ENCODE measurements around the gene CLCN1.

CLCN1 gene

GRCh38 chr7:143358626-143359025 lies 42.7 kb downstream of the CLCN1 start:
- Histone ChIP-seq H3K4me1 (ENCODE audit: insufficient read depth, low read length) (no peaks in the 10 kb centered on the region; the same call in 1 of the 2 replicates), H3K36me3 (ENCODE audit: insufficient read depth, low read length) (peaks cover 2% of the 10 kb centered on the region; the same call in 1 of the 2 replicates), H3K9me3 (ENCODE audit: control insufficient read depth, insufficient read depth, low read length) (no peaks in the 10 kb centered on the region), H3K9ac (ENCODE audit: low read depth, low read length) (no peak overlapping the region)

DNA sequence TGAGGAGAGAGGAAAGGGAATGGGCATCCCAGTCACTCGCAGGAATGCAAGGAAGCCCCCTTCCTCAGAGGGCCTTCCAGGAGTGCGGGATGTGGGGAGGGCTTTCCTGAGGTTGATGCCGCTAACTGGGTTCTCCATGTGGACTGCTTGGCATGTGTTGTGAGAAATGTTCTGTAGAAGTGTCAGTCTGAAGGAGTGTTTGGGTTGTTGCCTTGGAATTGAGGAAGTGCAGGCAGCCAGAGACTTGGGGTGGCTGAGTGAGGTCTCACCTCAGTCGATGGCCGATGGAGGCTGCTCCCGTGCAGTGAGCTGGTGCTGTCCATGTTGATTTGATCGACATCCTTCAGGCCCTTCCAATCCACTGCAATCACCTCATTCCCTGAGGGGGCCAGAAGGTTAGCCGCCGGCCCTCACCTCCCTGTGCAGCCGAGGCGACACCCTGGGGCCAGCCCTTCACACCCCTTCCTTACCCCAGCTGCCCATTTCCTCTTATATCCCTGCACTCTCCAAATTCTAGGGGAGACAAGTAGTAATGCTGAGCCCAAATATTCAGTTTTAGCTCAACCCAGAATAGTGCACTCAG lies 44.0 kb downstream of the CLCN1 start:
- Histone ChIP-seq H3K9me3 (ENCODE audit: control insufficient read depth, insufficient read depth, low read length) (no peaks in the 10 kb centered on the region), H3K36me3 (ENCODE audit: insufficient read depth, low read length) (peaks cover 2% of the 10 kb centered on the region; the same call in 1 of the 2 replicates), H3K4me1 (ENCODE audit: insufficient read depth, low read length) (no peaks in the 10 kb centered on the region; the same call in 1 of the 2 replicates), H3K9ac (ENCODE audit: low read depth, low read length) (no peak overlapping the region)

- peaks cover 2% of the 10 kb centered on the region; the same call in 1 of the 2 replicates for H3K36me3 ChIP-seq (ENCODE audit: insufficient read depth, low read length)
- H3K9me3 ChIP-seq (ENCODE audit: control insufficient read depth, insufficient read depth, low read length), result no peaks in the 10 kb centered on the region
- peak overlapping the region; percentile 84 for H3K9ac ChIP-seq (ENCODE audit: low read depth, low read length)
- no peaks in the 10 kb centered on the region; the same call in 1 of the 2 replicates for H3K4me1 ChIP-seq (ENCODE audit: insufficient read depth, low read length)
Observed at GRCh38 chr7:143360788-143361551, 45.1 kb downstream of the CLCN1 start.

DNA sequence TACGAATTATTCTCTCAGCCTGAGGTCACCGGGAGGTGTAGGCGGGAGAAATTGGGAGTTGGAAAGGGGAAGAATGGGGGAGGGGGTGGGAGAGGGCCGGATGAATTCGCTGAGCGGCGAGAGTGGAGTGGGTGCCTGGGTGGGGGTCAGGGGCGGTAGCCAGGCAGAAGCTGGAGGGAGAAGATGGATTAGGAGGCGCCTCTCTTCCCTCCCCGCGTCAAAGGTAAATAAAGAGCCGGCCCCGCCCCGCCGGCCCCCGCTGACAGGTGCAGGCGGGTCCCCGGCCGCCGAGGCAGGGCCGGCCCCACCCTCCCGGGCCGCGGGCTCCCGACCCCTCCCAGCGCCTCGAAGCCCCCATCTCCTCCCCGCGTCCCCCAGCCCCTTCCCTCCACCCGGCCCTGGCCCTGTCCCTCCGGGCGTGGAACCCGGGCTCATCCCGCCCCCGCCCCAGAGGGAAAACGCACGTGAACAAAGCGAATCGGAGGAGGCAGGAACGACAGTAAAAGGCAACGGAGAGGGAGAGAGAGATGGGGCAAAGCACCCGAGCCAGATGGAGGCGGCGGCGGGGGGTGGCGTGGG lies 45.7 kb downstream of the CLCN1 start:
- Histone ChIP-seq H3K4me1 (ENCODE audit: insufficient read depth, low read length) (no peaks in the 10 kb centered on the region; the same call in 1 of the 2 replicates), H3K36me3 (ENCODE audit: insufficient read depth, low read length) (peaks cover 2% of the 10 kb centered on the region; the same call in 1 of the 2 replicates), H3K9me3 (ENCODE audit: control insufficient read depth, insufficient read depth, low read length) (no peaks in the 10 kb centered on the region)

DNA sequence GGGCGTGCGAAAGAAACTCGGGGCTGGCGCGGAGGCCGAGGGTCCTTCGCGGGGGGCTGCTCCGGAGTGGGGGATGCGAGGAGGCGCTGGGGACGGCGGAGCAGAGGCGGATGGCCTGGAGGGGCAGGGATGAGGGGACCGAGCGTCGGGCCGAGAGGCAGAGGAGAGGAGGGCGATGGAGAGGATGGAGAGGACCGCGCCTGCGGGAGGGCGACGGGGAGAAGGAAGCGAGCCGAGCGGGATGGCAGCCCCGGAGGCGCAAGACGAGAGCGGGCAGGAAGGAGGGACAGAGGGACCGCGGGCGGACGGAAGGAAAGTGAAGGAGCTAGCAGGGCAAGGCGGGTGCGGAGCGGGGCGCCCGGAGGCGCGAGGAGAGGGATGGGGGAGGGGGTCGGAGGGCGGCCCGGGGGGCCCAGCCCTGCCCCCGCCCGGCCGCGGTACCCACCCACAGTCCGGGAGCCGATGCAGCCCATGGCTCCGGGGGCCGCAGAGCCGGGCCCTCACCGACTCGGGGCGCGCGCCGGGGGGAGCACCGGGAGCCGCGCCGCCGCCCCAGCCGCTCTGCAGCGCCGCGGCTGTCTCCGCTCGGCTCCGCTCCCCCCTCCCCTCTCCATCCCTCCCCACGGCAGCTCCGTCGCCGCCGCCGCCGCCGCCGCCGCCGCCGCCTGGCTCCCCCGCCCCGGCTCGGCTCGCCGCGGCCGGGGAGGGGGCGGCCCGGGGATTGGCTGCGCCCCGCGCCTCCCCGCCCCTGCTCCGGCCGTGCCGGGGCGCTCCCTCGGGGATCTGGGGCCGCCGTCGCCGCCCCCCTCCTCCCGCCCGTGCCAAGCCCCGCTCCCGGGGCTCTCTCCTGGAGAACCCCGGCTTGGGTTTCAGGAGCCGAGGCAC lies 46.5 kb downstream of the CLCN1 start, which contains the start of gene FAM131B:
Gene FAM131B (minus strand): TSS at position 583 of the 885 bp plus-strand sequence. CDS start 110 bp downstream, at position 473.
- peak within 1 kb of the TSS; percentile 84 for H3K9ac ChIP-seq (ENCODE audit: low read depth, low read length)
- H3K36me3 ChIP-seq (ENCODE audit: insufficient read depth, low read length), result no peaks in the 10 kb centered on the region
- H3K4me1 ChIP-seq (ENCODE audit: insufficient read depth, low read length), result no peaks in the 10 kb centered on the region; the same call in 1 of the 2 replicates
- H3K9me3 ChIP-seq (ENCODE audit: control insufficient read depth, insufficient read depth, low read length), result no peaks in the 10 kb centered on the region

More for the DNA sequence above, 45.7 kb downstream of the CLCN1 start:
- peak overlapping the region; percentile 84 for H3K9ac ChIP-seq (ENCODE audit: low read depth, low read length)

DNA sequence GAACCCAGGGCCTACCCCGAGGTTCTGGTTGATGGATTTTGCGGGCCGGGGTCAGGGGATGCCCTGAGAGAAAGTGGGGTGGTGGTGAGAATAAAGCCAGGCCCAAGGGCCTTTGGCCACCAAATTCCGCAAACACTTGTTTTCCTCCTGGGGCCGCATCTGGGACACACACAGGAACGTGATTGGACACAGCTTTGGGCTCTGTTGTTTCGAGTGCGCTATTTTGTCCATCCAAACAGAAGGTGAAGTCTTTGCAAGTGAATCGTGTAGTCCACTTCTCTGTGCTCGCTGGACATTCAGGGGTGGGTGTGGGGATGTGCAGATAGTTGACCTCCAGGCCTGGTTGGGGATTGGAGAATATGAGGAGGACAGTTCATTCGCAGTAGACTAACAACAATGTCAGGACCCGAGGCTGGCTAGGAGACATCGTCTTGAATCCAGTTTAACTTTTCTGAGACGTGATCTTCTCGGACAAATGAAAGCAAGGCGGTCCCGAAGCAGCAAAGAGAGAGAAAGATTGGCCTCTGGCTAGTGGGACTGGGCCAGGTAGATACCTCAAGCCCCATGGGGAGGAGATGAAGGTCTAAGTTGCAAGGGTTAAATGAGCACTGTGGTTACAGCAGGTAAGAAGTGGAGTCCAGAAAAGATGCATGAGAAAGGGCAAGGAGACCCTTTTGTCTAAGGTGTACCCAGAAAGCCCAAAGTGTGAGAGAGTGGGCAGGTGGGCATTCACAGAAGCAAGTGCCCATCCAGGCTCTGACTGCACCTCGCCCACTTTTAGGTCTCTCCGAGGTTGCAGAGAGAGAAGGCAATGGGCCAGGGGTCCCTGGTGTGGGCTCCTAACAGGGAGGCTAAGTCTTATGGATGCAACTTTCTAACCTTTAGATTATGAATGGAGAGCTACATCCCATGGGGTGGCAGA lies 47.4 kb downstream of the CLCN1 start:
- H3K9ac ChIP-seq (ENCODE audit: low read depth, low read length), result peak overlapping the region; percentile 48
- H3K4me1 ChIP-seq (ENCODE audit: insufficient read depth, low read length), result no peaks in the 10 kb centered on the region; the same call in 1 of the 2 replicates
- H3K36me3 ChIP-seq (ENCODE audit: insufficient read depth, low read length), result no peaks in the 10 kb centered on the region
- H3K9me3 ChIP-seq (ENCODE audit: control insufficient read depth, insufficient read depth, low read length), result no peaks in the 10 kb centered on the region

DNA sequence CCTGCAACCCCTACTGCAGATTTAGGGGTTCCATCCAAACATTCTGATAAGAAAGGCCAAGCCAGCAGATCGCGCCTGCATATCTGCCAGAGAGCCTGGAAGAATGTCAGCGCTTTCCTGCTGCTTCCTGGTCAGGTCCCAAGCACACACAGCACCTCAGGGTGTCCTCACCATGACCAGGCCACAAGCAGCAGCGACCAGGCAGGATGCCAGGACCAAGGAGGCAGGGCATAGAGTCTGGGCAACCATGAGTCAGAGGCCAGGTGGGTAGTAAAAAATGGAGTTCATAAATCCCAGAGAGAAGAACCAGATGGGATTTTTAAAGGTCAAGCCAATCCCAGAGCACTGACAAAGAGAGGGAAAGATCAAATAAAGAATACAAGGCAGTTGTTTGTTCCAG lies 52.1 kb downstream of the CLCN1 start:
- no peak overlapping the region for H3K9ac ChIP-seq (ENCODE audit: low read depth, low read length)
- no peaks in the 10 kb centered on the region for H3K9me3 ChIP-seq (ENCODE audit: control insufficient read depth, insufficient read depth, low read length)
- H3K4me1 ChIP-seq (ENCODE audit: insufficient read depth, low read length), result peaks cover 21% of the 10 kb centered on the region
- no peaks in the 10 kb centered on the region for H3K36me3 ChIP-seq (ENCODE audit: insufficient read depth, low read length)

DNA sequence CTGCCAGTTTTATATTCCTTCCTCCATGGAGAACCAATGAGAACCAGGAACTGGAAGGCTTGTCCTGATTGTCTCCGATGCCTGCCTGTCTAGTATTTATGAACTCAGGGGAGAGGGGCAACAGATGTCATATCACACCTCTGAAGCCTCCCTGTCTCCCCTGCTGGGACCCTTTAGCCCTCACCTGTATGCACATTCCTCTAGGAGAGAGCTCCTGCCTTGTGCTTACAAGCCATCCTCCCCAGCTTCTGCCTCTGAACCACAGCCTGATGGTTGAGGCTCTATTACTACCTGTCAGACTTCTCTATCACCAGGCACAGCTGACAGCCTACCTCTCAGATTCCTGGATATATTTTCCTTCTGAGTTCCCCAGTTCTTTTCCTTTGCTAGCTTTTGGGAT lies 52.5 kb downstream of the CLCN1 start:
- H3K4me1 ChIP-seq (ENCODE audit: insufficient read depth, low read length), result peaks cover 21% of the 10 kb centered on the region
- H3K9me3 ChIP-seq (ENCODE audit: control insufficient read depth, insufficient read depth, low read length), result no peaks in the 10 kb centered on the region
- H3K36me3 ChIP-seq (ENCODE audit: insufficient read depth, low read length), result no peaks in the 10 kb centered on the region
- H3K9ac ChIP-seq (ENCODE audit: low read depth, low read length), result no peak overlapping the region

DNA sequence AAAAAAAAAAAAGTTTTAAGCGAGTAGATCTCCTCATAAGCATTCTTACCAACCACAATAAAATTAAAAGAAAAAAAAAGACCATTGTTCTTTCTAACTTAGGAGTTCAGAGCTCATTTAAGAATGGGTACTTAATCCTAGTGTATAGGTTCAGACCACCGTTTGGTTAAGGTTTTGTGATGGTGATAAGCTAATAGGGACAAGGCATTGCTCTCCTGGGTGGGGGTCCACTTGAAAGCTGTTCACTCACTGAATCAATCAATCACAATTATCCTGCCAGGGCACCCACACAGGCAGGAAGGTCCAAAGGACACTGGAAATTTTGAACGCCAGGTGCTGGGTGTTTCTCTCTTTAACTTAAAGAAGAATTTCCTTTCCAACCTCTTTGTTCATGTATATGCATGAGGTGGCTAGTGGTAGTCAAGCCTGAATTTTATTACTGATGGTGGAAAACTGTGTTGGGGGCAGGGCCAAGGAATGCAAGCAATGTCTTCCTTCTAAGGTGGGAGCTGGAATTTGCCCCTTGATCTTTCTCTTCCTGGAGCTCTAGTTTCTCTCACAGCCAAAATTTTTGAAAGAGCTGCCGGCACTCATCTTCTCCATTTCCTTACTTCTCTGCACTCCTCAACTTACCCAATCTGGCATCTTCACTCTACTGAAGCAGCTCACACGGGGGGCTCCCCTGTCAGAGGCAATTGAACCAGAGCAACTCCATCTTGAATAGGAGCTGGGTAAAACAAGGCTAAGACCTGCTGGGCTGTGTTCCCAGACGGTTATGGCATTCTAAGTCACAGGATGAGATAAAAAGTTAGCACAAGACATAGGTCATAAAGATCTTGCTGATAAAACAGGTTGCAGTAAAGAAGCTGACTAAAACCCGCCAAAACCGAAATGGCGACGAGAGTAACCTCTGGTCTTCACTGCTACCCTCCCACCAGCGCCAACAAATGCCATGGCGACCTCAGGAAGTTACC lies 54.1 kb downstream of the CLCN1 start:
- Histone ChIP-seq H3K36me3 (ENCODE audit: insufficient read depth, low read length) (no peaks in the 10 kb centered on the region), H3K4me1 (ENCODE audit: insufficient read depth, low read length) (peaks cover 21% of the 10 kb centered on the region), H3K9ac (ENCODE audit: low read depth, low read length) (no peak overlapping the region), H3K9me3 (ENCODE audit: control insufficient read depth, insufficient read depth, low read length) (no peaks in the 10 kb centered on the region)

DNA sequence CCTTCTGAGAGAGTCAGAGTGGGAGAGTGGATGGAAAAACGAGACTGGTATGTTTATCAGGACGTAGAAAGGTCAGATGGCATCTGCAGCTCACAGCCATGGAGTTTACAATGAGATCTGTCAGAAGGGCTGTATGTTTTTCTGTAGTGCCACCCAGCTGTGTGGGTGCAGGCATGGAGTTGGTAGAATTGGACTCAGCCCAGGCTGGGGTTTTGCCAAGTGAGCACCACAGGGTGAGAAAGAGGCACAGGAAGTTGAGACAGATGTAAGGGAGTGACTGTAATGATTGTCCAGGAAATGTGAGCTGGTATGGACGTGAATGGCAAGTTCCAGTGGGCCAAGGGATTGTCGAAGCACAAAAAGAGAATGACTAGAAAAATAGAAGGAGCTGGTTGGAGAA lies 56.2 kb downstream of the CLCN1 start:
- H3K36me3 ChIP-seq (ENCODE audit: insufficient read depth, low read length), result no peaks in the 10 kb centered on the region
- peaks cover 26% of the 10 kb centered on the region for H3K4me1 ChIP-seq (ENCODE audit: insufficient read depth, low read length)
- no peaks in the 10 kb centered on the region for H3K9me3 ChIP-seq (ENCODE audit: control insufficient read depth, insufficient read depth, low read length)
- H3K9ac ChIP-seq (ENCODE audit: low read depth, low read length), result no peak overlapping the region

- H3K9ac ChIP-seq (ENCODE audit: low read depth, low read length), result no peak overlapping the region
- H3K36me3 ChIP-seq (ENCODE audit: insufficient read depth, low read length), result no peaks in the 10 kb centered on the region
- H3K9me3 ChIP-seq (ENCODE audit: control insufficient read depth, insufficient read depth, low read length), result no peaks in the 10 kb centered on the region
- H3K4me1 ChIP-seq (ENCODE audit: insufficient read depth, low read length), result peaks cover 26% of the 10 kb centered on the region
Observed at GRCh38 chr7:143373255-143373794, 57.4 kb downstream of the CLCN1 start.

GRCh38 chr7:143374561-143374960 lies 58.6 kb downstream of the CLCN1 start:
- Histone ChIP-seq H3K36me3 (ENCODE audit: insufficient read depth, low read length) (no peaks in the 10 kb centered on the region), H3K9me3 (ENCODE audit: control insufficient read depth, insufficient read depth, low read length) (no peaks in the 10 kb centered on the region), H3K4me1 (ENCODE audit: insufficient read depth, low read length) (peaks cover 36% of the 10 kb centered on the region), H3K9ac (ENCODE audit: low read depth, low read length) (no peak overlapping the region)
